ENCODE results near the gene ERN1.
"Not testable (repeated sequence)": the region's sequence is repeated elsewhere in the genome, so short reads cannot be mapped to it uniquely, and the experiment has no call there.

ERN1 gene

GRCh38 chr17:64032081-64032480, 97.9 kb downstream of the ERN1 start:
- no peak for DNase-seq (ENCODE audit: low read depth, low spot score)

GRCh38 chr17:64028874-64029464, 101.0 kb downstream of the ERN1 start:
- peak; percentile 28 for DNase-seq (ENCODE audit: low read depth, low spot score)

GRCh38 chr17:64025732-64026294, 104.1 kb downstream of the ERN1 start:
- DNase-seq (ENCODE audit: low read depth, low spot score): peak; percentile 23

- no peak for DNase-seq (ENCODE audit: low read depth, low spot score)
These were observed 104.9 kb downstream of the ERN1 start for GRCh38 chr17:64024781-64025731.

- DNase-seq (ENCODE audit: low read depth, low spot score): no peak
These were observed 105.7 kb downstream of the ERN1 start for GRCh38 chr17:64024215-64024654.

GRCh38 chr17:64022611-64023063, 107.3 kb downstream of the ERN1 start:
- DNase-seq (ENCODE audit: low read depth, low spot score): no peak

GRCh38 chr17:64020056-64020766, 109.7 kb downstream of the ERN1 start, which contains the start of gene ICAM2:
TSS of gene ICAM2 (minus strand) at chr17:64020633. CDS start at chr17:64006691, 13,942 bp downstream.
- no peak for DNase-seq (ENCODE audit: low read depth, low spot score)

GRCh38 chr17:64019551-64019961, 110.4 kb downstream of the ERN1 start:
- not testable (repeated sequence) for DNase-seq (ENCODE audit: low read depth, low spot score)

- DNase-seq (ENCODE audit: low read depth, low spot score): no peak
These were observed 112.5 kb downstream of the ERN1 start for GRCh38 chr17:64017381-64017980.

- no peak for DNase-seq (ENCODE audit: low read depth, low spot score)
These were observed 113.0 kb downstream of the ERN1 start for GRCh38 chr17:64016974-64017373.

GRCh38 chr17:64016231-64016784, 113.6 kb downstream of the ERN1 start:
- DNase-seq (ENCODE audit: low read depth, low spot score): no peak

- no peak for DNase-seq (ENCODE audit: low read depth, low spot score)
These were observed 114.5 kb downstream of the ERN1 start for GRCh38 chr17:64015447-64015846.

GRCh38 chr17:64009571-64010402, 120.2 kb downstream of the ERN1 start:
- DNase-seq (ENCODE audit: low read depth, low spot score): no peak

GRCh38 chr17:64008830-64009229, 121.1 kb downstream of the ERN1 start:
- DNase-seq (ENCODE audit: low read depth, low spot score): no peak

- DNase-seq (ENCODE audit: low read depth, low spot score): no peak
These were observed 121.6 kb downstream of the ERN1 start for GRCh38 chr17:64008346-64008745.

GRCh38 chr17:64007838-64008282, 122.1 kb downstream of the ERN1 start:
- no peak for DNase-seq (ENCODE audit: low read depth, low spot score)

GRCh38 chr17:64007089-64007837, 122.7 kb downstream of the ERN1 start:
- DNase-seq (ENCODE audit: low read depth, low spot score): not testable (repeated sequence)

- DNase-seq (ENCODE audit: low read depth, low spot score): no peak
These were observed 123.4 kb downstream of the ERN1 start for GRCh38 chr17:64006361-64007088.
